Colonic mucosa (tissue), 4 donors: Measurements from ENCODE around the gene EPRS1. TPM values are rescaled to one million over a fixed set of nuclear protein-coding genes. Genes with fewer than 3 reads are reported as not detected.

Experiments
- DNase-seq: peaks from one replicate; pipeline ENCODE4 v3.0.0-alpha.2; 2020
- H3K27ac ChIP-seq: fragments of 200-600 bp; one replicate; pipeline ENCODE4 v1.8.0; 2021
- H3K27me3 ChIP-seq: fragments of 200-600 bp; one replicate; pipeline ENCODE4 v1.8.0; 2021
- H3K36me3 ChIP-seq: fragments of 200-600 bp; one replicate; pipeline ENCODE4 v1.8.0; 2021
- H3K4me1 ChIP-seq: fragments of 200-600 bp; one replicate; pipeline ENCODE4 v1.8.0; 2021; ENCODE audit warnings: mild to moderate bottlenecking
- H3K4me3 ChIP-seq: fragments of 200-600 bp; one replicate; pipeline ENCODE4 v1.8.0; 2021
- H3K9ac ChIP-seq, 2 donors: one replicate each; pipeline ENCODE4 v1.7.0; 2013; ENCODE audit warnings: control low read depth in 2 of 2, low read depth in 2 of 2, low read length in 2 of 2
- H3K9me3 ChIP-seq: fragments of 200-600 bp; one replicate; pipeline ENCODE4 v1.8.0; 2021
- intact Hi-C: fragments of 100-400 bp; cut with DNase I; formaldehyde crosslinking; loops from one replicate; pipeline ENCODE4 v1.14.1; 2022
- total RNA-seq, 2 donors: library from RNA; stranded (reverse); fragmentation: NEBNext Ultra II Directional in 1 of 2; extraction: Animal tissue kit (Norgen Biotek cat#: 25700) in 1 of 2; gene quantifications; one replicate each; pipeline ENCODE4 v1.2.1, GENCODE V29; 2021
- TF ChIP-seq, protein P1 (sequence below): fragments of 200-600 bp; IDR thresholded peaks from one replicate; pipeline ENCODE4 v1.8.0; 2022; ENCODE audit warnings: antibody characterized with exemption, mild to moderate bottlenecking
- donor health status: healthy.
- donor health status: DM: no; HTN: no; CAD: no.
- donor health status: DM: no; HTN: no; CAD: no.

The EPRS1 gene
- total RNA-seq, 2 donors from 2014 or later: 78.8 to 124 TPM

DNA sequence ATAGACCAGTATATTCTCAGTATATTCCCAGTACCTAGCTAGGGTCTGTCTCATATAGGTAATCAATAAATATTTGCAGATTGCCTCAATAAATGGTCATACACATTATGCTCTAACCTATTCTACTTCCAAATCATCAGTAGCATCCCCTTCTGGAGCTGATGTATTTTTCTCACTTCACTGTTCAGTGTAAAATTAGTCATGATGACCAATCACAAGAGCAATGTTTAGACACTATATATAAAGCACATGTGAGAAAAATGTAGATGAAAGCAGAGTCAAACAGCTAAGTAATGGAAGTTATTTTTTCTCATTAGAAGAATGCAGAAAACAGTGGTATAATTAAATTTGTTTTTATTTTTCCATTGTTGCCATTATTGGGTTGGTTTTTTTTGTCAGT lies 34.7 kb downstream of the EPRS1 start:
- TF ChIP-seq, protein P1, sequence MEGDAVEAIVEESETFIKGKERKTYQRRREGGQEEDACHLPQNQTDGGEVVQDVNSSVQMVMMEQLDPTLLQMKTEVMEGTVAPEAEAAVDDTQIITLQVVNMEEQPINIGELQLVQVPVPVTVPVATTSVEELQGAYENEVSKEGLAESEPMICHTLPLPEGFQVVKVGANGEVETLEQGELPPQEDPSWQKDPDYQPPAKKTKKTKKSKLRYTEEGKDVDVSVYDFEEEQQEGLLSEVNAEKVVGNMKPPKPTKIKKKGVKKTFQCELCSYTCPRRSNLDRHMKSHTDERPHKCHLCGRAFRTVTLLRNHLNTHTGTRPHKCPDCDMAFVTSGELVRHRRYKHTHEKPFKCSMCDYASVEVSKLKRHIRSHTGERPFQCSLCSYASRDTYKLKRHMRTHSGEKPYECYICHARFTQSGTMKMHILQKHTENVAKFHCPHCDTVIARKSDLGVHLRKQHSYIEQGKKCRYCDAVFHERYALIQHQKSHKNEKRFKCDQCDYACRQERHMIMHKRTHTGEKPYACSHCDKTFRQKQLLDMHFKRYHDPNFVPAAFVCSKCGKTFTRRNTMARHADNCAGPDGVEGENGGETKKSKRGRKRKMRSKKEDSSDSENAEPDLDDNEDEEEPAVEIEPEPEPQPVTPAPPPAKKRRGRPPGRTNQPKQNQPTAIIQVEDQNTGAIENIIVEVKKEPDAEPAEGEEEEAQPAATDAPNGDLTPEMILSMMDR: no peak
- no peaks in the 10 kb centered on the region for H3K4me1 ChIP-seq
- intact Hi-C loops: no loop called here
- H3K9ac ChIP-seq: no peak overlapping the region
- H3K4me3 ChIP-seq: no peak overlapping the region
- no peaks in the 10 kb centered on the region for H3K9me3 ChIP-seq
- no peak for DNase-seq
- H3K27me3 ChIP-seq: no peaks in the 10 kb centered on the region
- no peaks in the 10 kb centered on the region for H3K36me3 ChIP-seq
- H3K27ac ChIP-seq: no peak overlapping the region

DNA sequence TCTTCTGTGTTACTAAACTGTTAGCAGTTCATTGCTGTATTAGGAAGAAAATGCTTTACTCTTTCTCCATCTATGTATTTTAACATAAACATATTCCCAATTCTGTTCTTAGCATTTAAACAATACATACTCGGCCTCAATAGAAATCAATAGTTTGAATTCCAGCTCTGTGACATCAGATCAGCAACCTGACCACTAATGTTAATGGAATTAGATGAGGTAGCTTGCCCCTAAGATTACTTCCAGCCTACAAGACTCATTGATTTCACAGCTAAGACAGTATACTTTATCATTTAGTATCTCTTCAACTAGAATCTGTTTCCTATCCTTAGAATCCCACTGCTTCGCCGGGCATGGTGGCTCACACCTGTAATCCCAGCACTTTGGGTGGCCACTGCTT lies 38.9 kb downstream of the EPRS1 start:
- TF ChIP-seq, protein P1: no peak
- Histone ChIP-seq H3K9me3 (no peaks in the 10 kb centered on the region), H3K4me3 (no peak overlapping the region), H3K27me3 (no peaks in the 10 kb centered on the region), H3K4me1 (no peaks in the 10 kb centered on the region), H3K9ac (no peak overlapping the region), H3K36me3 (peaks cover 6% of the 10 kb centered on the region), H3K27ac (no peak overlapping the region)
- intact Hi-C loops: no loop called here
- no peak for DNase-seq

DNA sequence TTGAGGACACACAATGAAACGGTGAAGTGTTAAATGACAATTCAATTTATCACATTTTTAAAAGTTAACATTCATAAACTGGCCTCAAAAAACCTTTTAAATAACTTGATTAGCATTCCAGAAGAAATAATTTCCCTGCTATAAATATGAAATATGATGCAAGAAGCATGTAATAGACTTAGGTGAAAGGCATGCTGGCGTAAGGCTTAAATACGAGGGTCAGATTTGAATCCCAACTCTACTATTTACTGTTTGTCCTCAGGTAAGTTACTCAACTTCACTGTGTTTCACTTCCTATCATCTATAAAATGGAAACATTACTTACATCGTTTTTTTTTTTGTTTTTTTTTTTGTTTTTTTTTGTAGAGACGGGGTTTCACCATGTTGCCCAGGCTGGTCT lies 40.8 kb downstream of the EPRS1 start:
- Histone ChIP-seq H3K27me3 (no peaks in the 10 kb centered on the region), H3K27ac (no peak overlapping the region), H3K4me1 (no peaks in the 10 kb centered on the region), H3K9ac (no peak overlapping the region), H3K36me3 (peaks cover 6% of the 10 kb centered on the region), H3K9me3 (no peaks in the 10 kb centered on the region), H3K4me3 (no peak overlapping the region)
- TF ChIP-seq, protein P1: no peak
- intact Hi-C loops: no loop called here
- no peak for DNase-seq

DNA sequence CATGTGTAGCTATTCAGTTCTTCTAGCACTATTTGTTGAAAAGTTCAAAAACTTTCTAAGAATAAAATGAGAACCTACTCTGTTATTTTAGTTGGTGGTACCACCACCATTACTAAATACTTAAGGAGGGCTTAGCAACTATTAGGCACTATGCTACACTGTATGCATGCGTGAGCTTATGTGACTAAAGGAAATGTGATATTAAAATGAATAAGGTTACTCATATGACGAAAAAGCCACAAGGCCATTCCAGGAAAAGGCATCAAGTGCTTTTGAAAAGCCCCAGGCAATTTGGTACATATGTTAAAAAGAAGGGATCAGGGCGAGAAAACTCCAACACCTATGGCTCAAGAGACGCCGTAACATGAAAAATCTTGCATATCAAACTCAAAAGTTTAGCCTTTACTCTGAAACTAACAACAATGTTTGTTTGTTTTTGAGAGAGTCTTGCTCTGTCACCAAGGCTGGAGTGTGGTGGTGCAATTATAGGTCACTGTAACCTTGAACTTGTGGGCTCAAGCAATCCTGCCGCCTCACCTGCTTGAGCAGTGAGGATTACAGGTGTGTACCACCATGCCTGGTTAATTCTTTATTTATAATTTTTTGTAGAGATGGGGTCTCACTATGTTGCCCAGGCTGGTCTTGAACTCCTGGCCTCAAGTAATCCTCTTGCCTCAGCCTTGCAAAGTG lies 42.5 kb downstream of the EPRS1 start:
- no peak overlapping the region for H3K4me3 ChIP-seq
- H3K36me3 ChIP-seq: peaks cover 6% of the 10 kb centered on the region
- DNase-seq: no peak
- H3K9me3 ChIP-seq: no peaks in the 10 kb centered on the region
- no peaks in the 10 kb centered on the region for H3K27me3 ChIP-seq
- no peak overlapping the region for H3K27ac ChIP-seq
- H3K9ac ChIP-seq: no peak overlapping the region
- TF ChIP-seq, protein P1: no peak
- no peaks in the 10 kb centered on the region for H3K4me1 ChIP-seq
- intact Hi-C loops: no loop called here

DNA sequence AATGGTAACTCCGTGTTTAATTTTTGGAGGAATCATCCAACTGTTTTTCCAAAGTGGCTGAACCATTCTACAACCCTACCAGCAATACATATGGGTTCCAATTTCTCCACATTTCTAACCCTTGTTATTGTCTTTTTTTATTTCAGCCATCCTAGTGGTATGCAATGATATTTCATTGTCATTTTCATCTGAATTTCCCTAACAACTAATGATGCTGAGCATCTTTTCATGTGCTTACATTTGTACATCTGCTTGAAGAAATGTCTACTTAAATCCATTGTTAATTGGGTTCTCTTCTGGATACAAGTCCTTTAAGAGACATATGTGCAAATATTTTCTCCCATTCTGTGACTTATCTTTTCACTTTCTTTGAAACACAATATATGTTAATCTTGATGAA lies 43.3 kb downstream of the EPRS1 start:
- H3K4me3 ChIP-seq: no peak overlapping the region
- no peak overlapping the region for H3K27ac ChIP-seq
- no peaks in the 10 kb centered on the region for H3K9me3 ChIP-seq
- H3K36me3 ChIP-seq: peaks cover 6% of the 10 kb centered on the region
- no peak for DNase-seq
- H3K27me3 ChIP-seq: no peaks in the 10 kb centered on the region
- H3K4me1 ChIP-seq: no peaks in the 10 kb centered on the region
- intact Hi-C loops: no loop called here
- H3K9ac ChIP-seq: no peak overlapping the region
- TF ChIP-seq, protein P1: no peak
